Ammon's horn (tissue), 1 donor: ENCODE measurements around the gene PRDX2.
"Not testable (repeated sequence)": the region's sequence is repeated elsewhere in the genome, so short reads cannot be mapped to it uniquely, and the experiment has no call there.

Experiments
- DNase-seq: peaks from one replicate; pipeline ENCODE4 v3.0.0-alpha.2; 2016; ENCODE audit warnings: low spot score

PRDX2 gene

DNA sequence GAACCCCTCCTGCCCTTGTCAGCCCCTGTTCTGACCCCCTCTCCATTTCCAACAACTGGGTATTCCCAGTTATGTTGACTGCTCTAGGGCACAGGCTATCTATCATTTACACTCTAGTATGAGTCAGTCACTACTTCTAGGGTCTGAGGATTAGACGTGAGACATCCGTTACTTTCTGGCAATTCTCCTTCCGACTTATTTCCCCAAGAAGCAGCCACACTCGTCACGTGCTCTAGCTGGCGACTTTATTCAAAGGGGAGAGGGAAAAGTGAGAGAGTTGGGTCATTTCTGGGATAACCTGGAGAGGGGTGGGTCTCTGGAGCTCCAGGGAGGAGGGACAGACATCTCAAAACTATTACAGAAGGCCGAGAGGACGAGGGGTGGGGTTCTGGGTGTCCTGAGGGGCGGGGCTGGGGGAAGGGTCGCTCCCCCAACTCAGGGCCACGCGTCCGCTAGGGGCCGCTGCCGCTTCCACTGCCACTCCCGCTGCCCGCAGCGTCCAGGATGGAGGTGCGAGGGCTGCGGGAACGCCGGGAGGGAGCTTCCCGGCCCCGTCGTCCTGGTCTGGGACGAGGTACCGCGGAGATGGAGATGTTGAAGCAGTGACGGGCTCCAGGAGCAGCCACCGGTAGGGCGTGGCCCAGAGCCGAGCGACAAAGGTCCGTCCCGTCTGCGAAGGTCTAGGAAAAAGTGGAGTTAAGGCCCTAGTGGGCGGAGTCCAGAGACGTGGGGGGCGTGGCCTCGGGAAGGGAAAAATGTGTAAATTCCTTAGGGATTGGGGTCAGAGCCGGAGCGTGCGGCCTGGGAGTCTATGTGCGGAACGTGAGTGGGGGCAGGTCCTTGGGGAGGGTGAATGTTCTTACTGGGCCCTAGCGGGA is 23.9 kb upstream of the PRDX2 start:
- no peak for DNase-seq

DNA sequence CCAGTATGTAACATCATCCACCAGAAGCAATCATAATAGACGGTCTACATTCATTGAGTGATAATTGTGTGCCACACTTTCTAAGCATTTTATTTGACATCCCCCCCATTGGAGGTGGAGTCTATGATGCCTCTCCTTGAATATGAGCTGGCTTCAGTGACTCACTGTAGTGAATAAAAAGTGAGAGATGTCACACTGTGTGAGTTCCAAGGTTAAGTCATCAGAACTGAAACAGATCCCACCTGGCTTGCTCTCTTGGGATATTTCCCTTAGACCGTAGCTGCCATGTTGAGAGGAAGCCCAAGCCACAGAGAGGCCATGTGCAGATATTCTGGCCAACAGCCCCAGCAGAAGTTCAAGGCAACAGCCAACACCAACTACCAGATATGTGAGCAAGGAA is 20.2 kb upstream of the PRDX2 start:
- DNase-seq = no peak

GRCh38 chr19:12817810-12818209 is 16.2 kb upstream of the PRDX2 start:
- DNase-seq = not testable (repeated sequence)

DNA sequence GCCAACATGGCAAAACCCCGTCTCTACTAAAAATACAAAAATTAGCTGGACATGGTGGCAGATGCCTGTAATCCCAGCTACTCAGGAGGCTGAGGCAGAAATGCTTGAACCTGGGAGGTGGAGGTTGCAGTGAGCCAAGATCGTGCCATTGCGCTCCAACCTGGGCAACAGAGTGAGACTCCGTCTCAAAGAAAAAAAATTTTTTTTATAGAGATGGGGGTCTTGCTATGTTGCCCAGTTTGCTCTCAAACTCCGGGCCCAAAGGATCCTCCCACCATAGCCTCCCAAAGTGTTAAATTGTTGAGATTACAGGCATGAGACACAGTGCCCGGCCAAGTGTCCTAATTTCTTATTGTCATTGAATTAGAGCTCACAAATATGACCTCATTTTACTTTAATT is 15.6 kb upstream of the PRDX2 start:
- not testable (repeated sequence) for DNase-seq

- DNase-seq = no peak
These were observed 13.5 kb upstream of the PRDX2 start for GRCh38 chr19:12815088-12815487.

- peak; percentile 96 for DNase-seq
These were observed 4.9 kb upstream of the PRDX2 start, which contains the start of gene RNASEH2A for GRCh38 chr19:12806242-12807081. TSS of gene RNASEH2A (plus strand) at chr19:12806584. CDS start at chr19:12806674, 90 bp downstream.

DNA sequence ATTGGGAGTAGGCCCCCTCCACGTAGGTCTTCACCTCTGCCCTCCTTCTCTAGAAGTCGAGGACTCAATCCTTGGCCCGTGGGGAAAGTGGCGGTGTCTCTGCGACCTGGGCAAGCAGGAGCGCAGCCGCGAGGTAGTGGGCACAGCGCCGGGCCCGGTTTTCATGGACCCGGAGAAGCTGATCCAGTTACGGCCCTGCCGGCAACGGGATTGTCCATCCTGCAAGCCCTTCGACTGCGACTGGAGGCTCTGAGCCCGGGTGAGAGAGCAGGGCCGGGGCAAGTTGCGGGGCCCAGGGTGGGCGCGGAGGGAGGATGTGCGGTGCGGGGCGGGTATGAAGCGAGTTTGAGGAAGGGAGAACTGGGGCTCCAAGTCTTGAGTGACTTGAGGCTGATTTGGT is 2.5 kb upstream of the PRDX2 start:
- DNase-seq = no peak

DNA sequence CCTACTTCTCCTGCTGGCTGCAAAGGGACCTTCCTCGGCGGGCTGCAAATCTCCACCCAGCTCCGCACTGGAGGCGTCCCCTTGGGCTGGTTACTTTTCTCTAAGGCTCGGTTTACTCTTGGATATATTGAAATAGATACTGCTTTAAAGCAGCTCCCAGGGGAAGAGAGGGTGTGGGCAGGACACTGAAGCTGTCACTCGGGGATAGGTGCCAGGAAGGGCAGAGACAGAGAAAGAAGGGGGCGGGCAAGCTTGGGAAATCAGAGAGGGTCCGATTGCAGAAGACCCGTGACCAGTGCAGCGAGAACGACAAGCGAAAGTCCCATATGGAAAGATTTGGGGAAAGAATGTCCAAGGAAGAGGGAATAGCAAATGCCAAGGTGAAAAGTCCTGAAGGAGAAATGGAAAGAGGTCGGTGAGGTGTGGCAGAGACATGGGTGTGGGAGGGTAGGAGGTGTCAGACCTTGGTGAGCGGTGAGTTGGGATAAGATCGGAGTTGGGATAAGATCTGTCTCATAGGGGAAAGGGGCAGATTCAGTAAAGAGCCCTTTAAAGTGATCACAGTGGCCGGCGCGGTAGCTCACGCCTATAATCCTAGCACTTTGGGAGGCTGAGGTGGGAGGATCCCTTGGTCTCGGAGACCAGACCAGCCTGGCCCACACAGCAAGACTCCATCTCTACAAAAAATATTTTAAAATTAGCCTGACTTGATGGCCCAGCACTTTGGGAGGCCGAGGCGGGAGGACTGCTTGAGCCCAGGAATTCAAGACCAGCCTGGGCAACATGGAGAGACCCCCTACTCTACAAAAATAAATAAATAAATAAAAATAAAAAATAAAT is 887 bp upstream of the PRDX2 start:
- no peak for DNase-seq

- no peak for DNase-seq
These were observed 606 bp downstream of the PRDX2 start for GRCh38 chr19:12800923-12801465.

DNA sequence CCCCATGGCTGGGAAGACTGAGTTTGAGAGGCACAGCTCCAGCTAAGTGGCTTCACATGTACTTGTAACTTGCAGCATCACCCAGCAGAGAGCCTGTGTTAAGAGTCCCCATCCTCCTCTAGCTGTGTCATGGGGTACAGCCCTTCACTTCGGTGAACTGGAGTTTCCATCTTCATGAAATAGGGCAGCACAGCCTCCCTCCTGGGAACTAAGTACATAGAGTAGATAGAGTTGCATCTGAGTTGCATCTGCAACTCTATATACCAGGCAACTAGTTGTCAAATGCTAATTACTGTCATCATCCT is 1.2 kb downstream of the PRDX2 start:
- DNase-seq = no peak

GRCh38 chr19:12799742-12800465 is 1.7 kb downstream of the PRDX2 start:
- DNase-seq = no peak

DNA sequence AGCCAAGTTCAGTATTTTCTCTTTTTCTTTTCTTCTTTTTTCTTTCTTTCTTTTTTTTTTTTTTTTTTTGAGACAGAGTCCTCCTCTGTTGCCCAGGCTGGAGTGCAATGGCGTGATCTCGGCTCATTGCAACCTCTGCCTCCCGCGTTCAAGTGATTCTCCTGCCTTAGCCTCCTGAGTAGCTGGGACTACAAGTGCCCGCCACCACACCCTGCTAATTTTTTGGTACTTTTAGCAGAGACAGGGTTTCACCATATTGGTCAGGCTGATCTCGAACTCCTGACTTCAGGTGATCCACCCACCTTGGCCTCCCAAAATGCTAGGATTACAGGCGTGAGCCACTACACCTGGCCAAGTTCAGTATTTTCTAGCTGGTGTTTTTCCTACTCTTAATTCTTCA is 4.0 kb downstream of the PRDX2 start:
- not testable (repeated sequence) for DNase-seq

DNA sequence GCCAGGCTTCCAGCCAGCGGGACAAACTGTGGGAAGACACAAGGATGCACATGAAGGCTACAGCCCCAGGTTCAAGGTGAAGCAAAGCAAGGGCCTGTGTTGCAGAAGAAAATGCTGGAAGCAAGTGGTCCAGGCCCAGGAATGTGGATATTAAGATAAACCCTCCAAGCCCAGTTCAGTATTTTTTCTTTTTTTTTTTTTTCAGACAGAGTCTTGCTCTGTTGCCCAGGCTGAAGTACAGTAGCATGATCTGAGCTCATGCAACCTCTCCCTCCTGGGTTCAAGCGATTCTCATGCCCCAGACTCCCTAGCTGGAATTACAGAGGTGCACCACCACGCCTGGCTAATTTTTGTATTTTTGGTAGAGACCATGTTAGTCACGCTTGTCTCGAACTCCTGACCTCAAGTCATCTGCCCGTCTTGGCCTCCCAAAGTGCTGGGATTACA is 4.4 kb downstream of the PRDX2 start:
- DNase-seq = no peak

- peak; percentile 91 for DNase-seq
These were observed 5.2 kb downstream of the PRDX2 start for GRCh38 chr19:12796146-12797071.

DNA sequence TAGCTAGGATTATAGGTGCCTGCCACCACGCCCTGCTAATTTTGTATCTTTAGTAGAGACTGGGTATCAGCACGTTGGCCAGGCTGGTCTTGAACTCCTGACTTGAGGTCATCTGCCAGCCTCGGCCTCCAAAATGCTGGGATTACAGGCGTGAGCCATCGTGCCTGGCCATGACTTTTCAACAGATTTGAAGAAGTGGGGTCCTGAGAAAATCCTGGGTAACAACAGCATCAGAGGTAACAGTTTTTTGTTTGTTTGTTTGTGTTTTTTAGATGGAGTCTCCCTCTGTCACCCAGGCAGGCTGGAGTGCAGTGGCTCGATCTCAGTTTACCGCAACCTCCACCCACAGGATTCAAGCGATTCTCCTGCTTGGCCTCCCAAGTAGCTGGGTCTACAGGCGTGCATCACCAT is 6.6 kb downstream of the PRDX2 start:
- DNase-seq = no peak

- no peak for DNase-seq
These were observed 7.2 kb downstream of the PRDX2 start for GRCh38 chr19:12794196-12794941.

GRCh38 chr19:12793290-12794195 is 8.1 kb downstream of the PRDX2 start:
- DNase-seq = peak; percentile 94

DNA sequence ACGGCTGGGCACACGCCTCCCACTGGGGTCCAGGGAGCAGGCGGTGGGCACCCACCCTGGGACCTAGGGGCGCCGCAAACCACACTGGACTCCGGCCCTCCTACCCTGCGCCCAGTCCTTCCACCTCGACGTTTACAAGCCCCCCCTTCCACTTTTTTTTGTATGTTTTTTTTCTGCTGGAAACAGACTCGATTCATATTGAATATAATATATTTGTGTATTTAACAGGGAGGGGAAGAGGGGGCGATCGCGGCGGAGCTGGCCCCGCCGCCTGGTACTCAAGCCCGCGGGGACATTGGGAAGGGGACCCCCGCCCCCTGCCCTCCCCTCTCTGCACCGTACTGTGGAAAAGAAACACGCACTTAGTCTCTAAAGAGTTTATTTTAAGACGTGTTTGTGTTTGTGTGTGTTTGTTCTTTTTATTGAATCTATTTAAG is 8.7 kb downstream of the PRDX2 start:
- no peak for DNase-seq
